Activated T-helper 17 cell treated with anti-CD3 and anti-CD28 coated beads, Interleukin-2, amount 50 U/mL, for 72 hours (primary cell): Measurements from ENCODE around the gene PVALB. TPM values are rescaled to one million over a fixed set of nuclear protein-coding genes. Genes with fewer than 3 reads are reported as not detected.
A peak's percentile ranks its signal among the peaks of the same experiment; 100 is the strongest.

Experiments used
- ATAC-seq: fragments of 150-1000 bp; cut with Tn5 transposase; replicated peaks from 2 replicates; pipeline ENCODE4 v1.10.0; 2021; ENCODE audit warnings: mild to moderate bottlenecking, moderate library complexity
- H3K27ac Mint-ChIP-seq: one replicate; pipeline ENCODE4 v1.8.0; 2022; ENCODE audit warnings: mixed read lengths
- H3K27me3 Mint-ChIP-seq: one replicate; pipeline ENCODE4 v1.8.0; 2022; ENCODE audit warnings: mixed read lengths
- H3K36me3 Mint-ChIP-seq: one replicate; pipeline ENCODE4 v1.8.0; 2022; ENCODE audit warnings: low read depth, mild to moderate bottlenecking, mixed read lengths
- H3K4me1 Mint-ChIP-seq: one replicate; pipeline ENCODE4 v1.8.0; 2022; ENCODE audit warnings: mixed read lengths
- H3K4me3 Mint-ChIP-seq: one replicate; pipeline ENCODE4 v1.8.0; 2022; ENCODE audit warnings: mild to moderate bottlenecking, mixed read lengths
- H3K9me3 Mint-ChIP-seq: one replicate; pipeline ENCODE4 v1.8.0; 2022; ENCODE audit warnings: mixed read lengths
- total RNA-seq, 2 donors: library from RNA; stranded (reverse); gene quantifications; one replicate each; pipeline ENCODE4 v1.2.3, GENCODE V29; 2022

The PVALB gene
- total RNA-seq, 2 donors from 2014 or later: not detected

DNA sequence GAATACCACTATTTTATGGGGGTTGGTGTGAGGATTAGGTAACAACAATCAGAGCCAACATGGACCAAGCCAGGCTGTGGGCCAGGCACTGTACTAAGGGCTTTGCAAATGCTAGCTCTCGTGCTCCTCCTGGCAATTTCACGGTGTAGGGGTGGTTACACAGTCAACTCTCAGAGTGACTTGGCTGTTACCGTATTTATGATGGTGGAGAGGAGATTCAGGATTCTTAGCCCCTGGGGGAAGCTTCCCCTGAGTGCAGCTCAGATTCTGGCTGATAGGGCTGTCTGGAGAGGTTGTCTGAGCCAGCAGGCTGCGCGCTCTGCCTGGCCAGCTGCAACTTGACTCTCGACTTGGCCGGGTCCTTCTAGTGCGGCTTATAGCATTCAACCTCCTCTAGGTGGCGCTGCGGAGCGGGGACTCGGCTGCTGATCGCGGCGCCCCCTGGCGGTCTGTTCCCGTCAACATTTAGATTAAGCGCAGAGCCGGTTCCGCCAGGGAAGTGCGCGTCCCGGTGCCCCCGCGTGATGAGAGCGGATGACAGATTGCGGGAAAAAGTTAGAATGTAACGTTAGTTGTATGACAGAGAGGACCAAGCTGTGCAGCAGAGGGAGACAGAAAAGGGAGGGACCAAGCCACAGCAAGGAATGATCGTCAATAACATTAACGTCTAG, 39.4 kb upstream of the PVALB start:
- Mint-ChIP-seq H3K27ac (peak overlapping the region; percentile 65), H3K4me1 (peaks cover 28% of the 10 kb centered on the region)

DNA sequence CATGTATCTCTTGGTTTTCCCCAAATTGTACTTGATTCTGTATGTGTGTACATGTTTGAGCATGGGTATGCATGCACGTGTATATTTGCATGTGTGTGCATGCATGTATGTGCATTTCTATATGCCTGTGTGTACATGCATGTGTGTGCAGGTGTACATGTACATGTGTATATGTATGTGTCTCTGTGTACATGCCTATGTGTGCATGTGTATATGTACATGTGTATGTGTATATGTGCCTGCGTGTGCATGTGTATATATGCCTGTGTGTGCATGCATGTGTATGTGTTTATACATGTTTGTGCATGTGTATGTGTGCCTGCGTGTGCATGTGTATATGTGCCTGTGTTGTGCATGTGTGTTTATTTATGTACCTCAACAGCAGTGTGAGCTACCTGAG, 38.6 kb upstream of the PVALB start:
- Mint-ChIP-seq H3K4me3 (no peak overlapping the region), H3K27ac (no peak overlapping the region), H3K9me3 (no peaks in the 10 kb centered on the region), H3K36me3 (no peaks in the 10 kb centered on the region), H3K27me3 (no peaks in the 10 kb centered on the region), H3K4me1 (peaks cover 24% of the 10 kb centered on the region)
- ATAC-seq: no peak

More for the DNA sequence above, 39.4 kb upstream of the PVALB start:
- no peaks in the 10 kb centered on the region for H3K9me3 Mint-ChIP-seq
- H3K36me3 Mint-ChIP-seq: no peaks in the 10 kb centered on the region
- peak; percentile 25 for ATAC-seq
- H3K4me3 Mint-ChIP-seq: peak overlapping the region; percentile 65
- no peaks in the 10 kb centered on the region for H3K27me3 Mint-ChIP-seq

DNA sequence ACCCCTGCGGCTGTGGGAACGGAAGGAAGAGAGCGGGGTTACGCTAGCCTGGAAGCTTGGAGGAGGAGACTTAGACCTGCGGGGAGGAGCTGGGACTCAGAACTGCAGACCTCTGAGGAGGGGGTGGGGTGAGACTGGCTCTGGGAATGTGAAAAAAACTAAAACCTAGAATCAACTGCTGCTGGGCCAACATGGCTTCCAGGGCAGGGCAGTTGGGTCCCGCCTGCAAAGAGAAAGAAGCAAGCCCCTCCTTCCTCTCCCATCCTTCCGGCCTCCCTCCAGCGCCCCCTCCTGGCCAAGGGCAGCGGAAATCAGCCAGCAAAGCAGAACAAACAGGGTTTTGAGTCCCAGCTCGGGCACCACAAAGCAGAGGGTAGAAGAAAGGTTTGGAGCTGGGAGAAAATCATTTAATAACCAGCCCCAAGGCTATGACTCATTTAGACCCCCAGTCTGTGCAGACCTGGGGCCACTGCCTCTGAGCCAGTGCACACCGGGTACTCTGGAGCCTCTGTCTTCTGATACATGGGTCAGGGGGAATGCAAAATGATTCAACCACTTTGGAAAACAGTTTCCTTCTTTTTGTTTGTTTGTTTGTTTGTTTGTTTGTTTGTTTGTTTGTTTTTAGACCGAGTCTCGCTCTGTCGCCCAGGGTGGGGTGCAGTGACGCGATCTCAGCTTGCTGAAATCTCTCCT, 36.7 kb upstream of the PVALB start:
- peak; percentile 76 for ATAC-seq
- H3K27me3 Mint-ChIP-seq: peaks cover 12% of the 10 kb centered on the region
- H3K4me1 Mint-ChIP-seq: peaks cover 11% of the 10 kb centered on the region
- no peaks in the 10 kb centered on the region for H3K9me3 Mint-ChIP-seq
- H3K4me3 Mint-ChIP-seq: peak overlapping the region; percentile 71
- H3K27ac Mint-ChIP-seq: peak overlapping the region; percentile 81
- no peaks in the 10 kb centered on the region for H3K36me3 Mint-ChIP-seq

DNA sequence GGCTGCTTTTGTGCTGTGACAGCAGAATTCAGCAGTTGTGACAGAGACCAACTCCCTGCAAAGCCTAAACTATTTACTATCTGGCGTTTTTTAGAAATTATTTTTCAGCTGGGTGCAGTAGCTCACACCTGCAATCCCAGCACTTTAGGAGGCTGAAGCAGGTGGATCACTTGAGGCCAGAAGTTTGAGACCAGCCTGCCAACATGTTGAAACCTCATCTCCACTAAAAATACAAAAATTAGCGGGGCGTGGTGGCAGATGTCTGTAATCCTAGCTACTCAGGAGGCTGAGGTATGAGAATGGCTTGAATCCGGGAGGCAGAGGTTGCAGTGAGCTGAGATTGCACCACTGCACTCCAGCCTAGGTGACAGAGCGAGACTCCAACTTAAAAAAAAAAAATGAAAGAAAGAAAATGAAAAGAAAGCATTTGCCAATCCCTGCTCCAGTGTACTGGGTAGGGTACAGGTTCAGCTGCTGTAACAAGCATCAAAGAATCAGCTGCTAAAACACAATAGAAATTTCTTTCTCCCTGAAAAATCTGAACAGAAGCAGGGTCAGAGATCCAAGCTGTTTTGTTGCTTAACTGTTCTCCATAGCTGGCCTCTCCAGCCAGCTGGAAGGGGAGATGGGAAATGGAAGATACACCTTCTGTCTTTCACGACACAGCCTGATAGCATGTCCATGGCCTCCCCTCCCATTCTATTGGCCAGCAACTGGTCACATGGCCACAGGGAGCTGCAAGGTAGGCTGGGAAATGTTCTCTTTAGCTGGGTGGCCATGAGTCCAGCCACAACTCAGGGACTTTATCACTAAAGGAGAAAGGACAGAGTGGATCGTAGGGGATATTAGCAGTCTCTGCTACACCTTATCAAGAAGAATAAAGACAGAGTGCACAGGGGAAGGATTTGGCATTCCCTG, 35.5 kb upstream of the PVALB start:
- peaks cover 11% of the 10 kb centered on the region for H3K4me1 Mint-ChIP-seq
- H3K27ac Mint-ChIP-seq: no peak overlapping the region
- H3K9me3 Mint-ChIP-seq: no peaks in the 10 kb centered on the region
- peak overlapping the region; percentile 71 for H3K4me3 Mint-ChIP-seq
- no peak for ATAC-seq
- no peaks in the 10 kb centered on the region for H3K36me3 Mint-ChIP-seq
- H3K27me3 Mint-ChIP-seq: peaks cover 17% of the 10 kb centered on the region

DNA sequence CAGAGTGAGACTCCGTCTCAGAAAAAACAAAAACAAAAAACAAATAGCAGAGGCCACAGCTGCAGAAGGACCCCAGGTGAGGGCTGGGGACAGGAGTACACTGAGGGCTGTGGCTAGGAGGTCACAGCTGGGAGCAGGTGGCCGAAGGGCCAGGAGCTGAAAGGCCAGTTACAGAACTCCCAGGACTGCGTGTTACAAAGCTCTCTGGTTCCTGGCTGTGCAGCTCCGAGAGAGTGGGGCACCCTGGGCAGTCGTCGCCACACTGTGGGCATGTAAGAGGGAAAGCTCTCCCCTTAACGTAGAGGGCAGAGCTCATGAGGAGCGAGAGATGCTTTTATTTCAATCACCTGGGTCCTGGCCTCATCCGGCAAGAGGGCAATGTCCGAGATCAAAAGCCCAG, 33.8 kb upstream of the PVALB start:
- Mint-ChIP-seq H3K36me3 (no peaks in the 10 kb centered on the region), H3K4me1 (peaks cover 3% of the 10 kb centered on the region), H3K4me3 (no peak overlapping the region), H3K27ac (no peak overlapping the region), H3K27me3 (peaks cover 18% of the 10 kb centered on the region), H3K9me3 (no peaks in the 10 kb centered on the region)
- ATAC-seq: no peak

DNA sequence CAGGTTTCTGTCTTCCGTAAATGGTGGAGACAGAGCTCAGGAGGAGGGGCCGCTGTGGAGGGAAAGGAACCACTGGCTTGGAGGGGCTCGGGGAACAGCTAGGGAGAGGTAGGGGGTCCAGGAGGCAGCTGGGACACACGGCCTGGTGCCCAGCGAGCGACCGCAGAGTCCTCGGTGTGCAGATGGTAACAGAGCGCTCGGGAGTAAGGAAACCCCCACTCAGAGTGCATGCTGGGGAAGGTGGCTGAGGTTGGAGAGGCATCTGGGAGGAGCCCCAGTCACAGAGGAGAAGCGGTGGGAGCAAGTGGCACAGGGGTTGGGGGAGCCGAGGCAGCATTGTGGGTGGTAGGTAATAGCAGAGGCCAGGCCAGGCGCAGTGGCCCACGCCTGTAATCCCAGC, 33.2 kb upstream of the PVALB start:
- Mint-ChIP-seq H3K4me1 (no peaks in the 10 kb centered on the region), H3K27me3 (peaks cover 22% of the 10 kb centered on the region), H3K36me3 (no peaks in the 10 kb centered on the region), H3K27ac (no peak overlapping the region), H3K4me3 (no peak overlapping the region), H3K9me3 (no peaks in the 10 kb centered on the region)
- ATAC-seq: no peak

DNA sequence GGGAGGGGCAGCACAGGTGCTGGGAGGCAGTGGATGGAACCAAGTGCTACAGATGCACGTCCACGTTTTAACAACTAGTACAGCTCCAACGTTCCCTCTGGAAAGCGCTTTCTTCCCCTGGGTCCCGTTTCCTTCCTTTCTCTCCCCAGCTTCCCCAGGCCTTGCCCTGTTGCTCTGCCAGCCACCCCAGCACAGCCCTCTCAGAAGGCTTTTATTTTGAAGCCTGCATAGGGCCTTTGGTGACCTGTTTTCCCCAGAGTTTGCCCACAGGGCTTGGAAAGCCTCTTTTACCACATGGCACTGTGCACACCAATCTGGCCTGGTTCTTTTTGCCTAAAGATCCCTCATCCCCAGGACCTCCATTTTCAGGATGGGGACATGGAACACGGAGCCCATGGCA, 30.1 kb upstream of the PVALB start:
- no peak for ATAC-seq
- H3K4me1 Mint-ChIP-seq: no peaks in the 10 kb centered on the region
- H3K9me3 Mint-ChIP-seq: no peaks in the 10 kb centered on the region
- peaks cover 35% of the 10 kb centered on the region for H3K27me3 Mint-ChIP-seq
- H3K27ac Mint-ChIP-seq: no peak overlapping the region
- H3K36me3 Mint-ChIP-seq: no peaks in the 10 kb centered on the region
- no peak overlapping the region for H3K4me3 Mint-ChIP-seq

DNA sequence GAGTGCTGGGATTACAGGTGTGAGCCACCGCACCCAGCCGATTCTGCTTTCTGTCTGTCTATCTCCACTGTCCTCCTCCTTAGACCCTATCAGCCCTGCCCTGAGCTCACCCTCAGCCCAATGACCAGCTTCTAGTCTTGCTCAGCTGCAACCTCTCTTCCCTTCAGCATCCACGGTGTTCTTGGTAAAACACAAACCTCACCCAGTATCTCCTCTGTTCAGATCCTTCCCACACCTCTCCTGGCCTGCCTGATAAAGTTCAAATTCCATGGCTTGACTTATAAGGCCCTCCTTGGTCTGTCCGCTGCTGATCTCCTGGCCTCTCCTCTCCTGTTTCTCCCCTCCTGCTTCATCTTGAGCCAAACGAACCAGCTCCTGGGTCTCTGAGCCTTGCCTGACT, 29.4 kb upstream of the PVALB start:
- Mint-ChIP-seq H3K4me1 (no peaks in the 10 kb centered on the region), H3K9me3 (no peaks in the 10 kb centered on the region), H3K27me3 (peaks cover 35% of the 10 kb centered on the region), H3K36me3 (no peaks in the 10 kb centered on the region), H3K4me3 (no peak overlapping the region), H3K27ac (peak overlapping the region; percentile 21)
- no peak for ATAC-seq

DNA sequence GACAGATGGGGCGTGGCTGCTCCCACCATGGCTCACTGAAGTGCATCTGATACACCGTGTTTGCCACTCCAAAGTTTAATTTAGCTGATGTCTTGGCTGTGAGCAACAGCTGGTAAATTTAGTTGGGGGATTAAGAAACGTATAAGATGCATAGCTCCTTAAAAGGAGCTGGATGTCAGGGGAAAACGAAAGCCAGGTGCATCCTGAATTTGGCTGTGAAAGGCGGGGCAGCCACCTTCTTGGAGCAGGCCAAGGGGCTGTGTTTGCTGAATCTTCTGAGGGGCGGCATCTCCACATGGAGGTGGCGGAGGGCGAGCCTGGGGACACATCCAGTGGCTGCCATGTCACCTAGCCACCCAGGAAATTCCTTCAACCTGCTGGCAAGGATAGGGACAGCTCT, 23.3 kb upstream of the PVALB start:
- ATAC-seq: no peak
- peaks cover 27% of the 10 kb centered on the region for H3K27me3 Mint-ChIP-seq
- no peaks in the 10 kb centered on the region for H3K36me3 Mint-ChIP-seq
- H3K4me1 Mint-ChIP-seq: peaks cover 4% of the 10 kb centered on the region
- H3K9me3 Mint-ChIP-seq: peaks cover 5% of the 10 kb centered on the region
- H3K4me3 Mint-ChIP-seq: no peak overlapping the region
- H3K27ac Mint-ChIP-seq: no peak overlapping the region

DNA sequence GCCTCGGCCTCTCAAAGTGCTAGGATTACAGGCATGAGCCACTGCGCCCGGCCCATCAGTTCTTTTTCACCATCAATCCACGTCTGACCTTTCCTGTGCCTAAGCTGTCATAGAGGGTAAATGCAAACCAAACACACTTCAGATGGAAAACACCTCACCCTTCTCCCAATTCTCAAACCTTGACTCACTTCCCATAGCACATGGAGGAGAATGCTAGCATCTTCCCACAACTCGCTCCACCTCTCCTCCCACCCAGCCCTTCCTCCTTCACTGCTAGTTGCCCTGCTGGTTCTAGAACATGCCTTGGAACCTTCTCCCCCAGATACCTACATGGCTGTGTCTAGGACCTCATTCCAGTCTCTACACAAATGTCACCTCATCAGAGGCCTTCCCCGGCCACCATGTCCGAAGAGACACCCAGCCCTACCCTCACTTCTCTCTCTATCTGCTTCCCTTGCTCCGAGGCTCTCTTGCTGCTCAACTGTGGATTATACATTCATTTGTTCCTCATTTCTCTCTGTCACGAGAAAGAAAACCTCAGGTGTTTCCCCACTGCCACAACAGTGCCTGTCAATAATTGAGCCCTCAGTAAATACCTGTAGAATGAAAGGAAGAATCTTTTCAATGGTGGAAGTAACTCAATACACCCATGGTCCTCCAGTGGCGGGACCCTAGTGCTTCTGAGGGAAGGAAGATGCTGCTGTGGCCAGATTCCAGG, 22.7 kb upstream of the PVALB start:
- Mint-ChIP-seq H3K4me3 (no peak overlapping the region), H3K36me3 (no peaks in the 10 kb centered on the region), H3K4me1 (peaks cover 4% of the 10 kb centered on the region), H3K27me3 (peaks cover 25% of the 10 kb centered on the region), H3K9me3 (peaks cover 5% of the 10 kb centered on the region), H3K27ac (no peak overlapping the region)
- no peak for ATAC-seq

DNA sequence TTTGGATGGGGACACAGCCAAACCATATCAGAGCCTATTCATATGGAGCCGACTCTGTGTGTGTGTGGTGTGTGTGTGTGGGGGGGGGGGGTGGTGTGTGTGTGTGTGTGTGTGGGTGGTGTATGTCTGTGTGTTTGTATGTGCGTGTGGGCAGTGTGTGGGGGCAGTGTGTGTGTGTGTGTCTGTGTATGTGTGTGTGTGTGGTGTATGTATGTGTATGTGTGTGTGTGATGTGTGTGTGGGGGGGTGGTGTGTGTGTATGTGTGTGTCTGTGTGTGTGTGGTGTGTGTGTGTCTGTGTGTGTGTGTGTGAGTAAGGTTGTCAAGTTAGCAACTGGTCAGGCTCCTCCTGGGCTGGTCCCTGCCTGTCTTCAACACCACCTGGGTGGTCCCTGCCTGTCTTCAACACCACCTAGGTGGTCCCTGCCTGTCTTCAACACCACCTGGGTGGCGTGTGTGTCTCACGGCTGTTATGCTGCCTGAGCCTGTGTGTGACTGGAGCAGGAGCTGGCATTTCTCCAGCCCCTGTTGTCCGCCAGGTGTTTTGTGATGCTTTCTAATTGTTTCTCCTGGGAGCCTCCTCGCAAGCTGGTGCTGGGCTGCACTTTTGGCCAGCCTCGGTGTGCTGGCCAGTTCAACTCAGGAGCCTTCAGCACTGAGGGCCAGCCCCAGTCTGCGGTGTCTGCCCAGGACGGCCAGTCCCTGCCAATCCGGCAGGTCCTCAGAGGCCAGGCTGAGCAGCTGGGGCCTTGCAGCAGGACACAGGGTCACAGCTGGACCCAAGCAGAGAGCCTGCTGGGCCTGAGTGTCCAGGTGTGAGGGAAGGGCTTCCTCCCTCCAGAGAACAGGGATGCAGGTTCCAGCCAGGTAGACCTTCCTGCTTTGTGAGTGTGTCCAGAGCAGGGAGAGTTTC, 21.5 kb upstream of the PVALB start:
- H3K27me3 Mint-ChIP-seq: peaks cover 20% of the 10 kb centered on the region
- peaks cover 5% of the 10 kb centered on the region for H3K9me3 Mint-ChIP-seq
- ATAC-seq: no peak
- H3K4me1 Mint-ChIP-seq: peaks cover 4% of the 10 kb centered on the region
- H3K4me3 Mint-ChIP-seq: no peak overlapping the region
- no peak overlapping the region for H3K27ac Mint-ChIP-seq
- no peaks in the 10 kb centered on the region for H3K36me3 Mint-ChIP-seq

DNA sequence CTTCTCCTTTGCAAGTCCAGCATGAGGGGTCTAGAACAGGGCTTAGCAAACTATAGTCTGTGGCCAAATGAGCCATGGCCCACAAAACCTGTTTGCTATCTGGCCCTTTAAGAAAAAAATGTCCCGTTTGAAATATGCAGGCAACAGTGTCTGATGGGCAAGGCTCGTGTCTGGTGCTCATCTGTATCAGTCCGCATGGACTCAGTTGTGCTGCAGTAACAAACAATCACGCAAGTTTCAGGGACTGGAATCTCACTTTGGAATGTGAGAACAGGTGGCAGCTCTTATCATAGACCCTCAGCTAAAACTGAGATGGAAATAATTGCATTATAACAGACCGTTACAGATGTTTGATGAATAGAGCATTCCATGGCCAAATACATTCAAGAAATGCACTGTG, 19.1 kb upstream of the PVALB start:
- Mint-ChIP-seq H3K9me3 (peaks cover 5% of the 10 kb centered on the region), H3K4me1 (peaks cover 12% of the 10 kb centered on the region), H3K36me3 (no peaks in the 10 kb centered on the region), H3K27me3 (peaks cover 21% of the 10 kb centered on the region), H3K27ac (no peak overlapping the region), H3K4me3 (no peak overlapping the region)
- no peak for ATAC-seq

DNA sequence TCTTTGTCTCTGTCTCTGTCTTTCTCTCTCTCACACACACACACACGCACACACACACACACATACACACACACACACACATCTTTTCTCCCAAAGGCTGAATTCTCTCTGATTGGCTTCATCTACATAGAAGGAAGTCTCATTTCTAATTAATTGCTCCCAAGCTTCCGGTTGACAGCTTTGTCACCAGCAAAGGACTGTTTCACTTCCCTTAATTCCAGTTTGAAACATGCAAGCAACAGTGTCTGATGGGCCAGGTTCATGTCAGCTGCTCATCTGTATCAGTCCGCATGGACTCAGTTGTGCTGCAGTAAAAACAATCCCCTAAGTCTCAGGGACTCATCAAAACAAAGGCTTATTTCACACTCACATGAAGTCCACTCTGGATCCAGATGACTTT, 16.2 kb upstream of the PVALB start:
- Mint-ChIP-seq H3K4me1 (peaks cover 15% of the 10 kb centered on the region), H3K4me3 (no peak overlapping the region), H3K9me3 (peaks cover 5% of the 10 kb centered on the region), H3K27me3 (peaks cover 12% of the 10 kb centered on the region), H3K36me3 (no peaks in the 10 kb centered on the region), H3K27ac (no peak overlapping the region)
- ATAC-seq: no peak
